DMS53 treated with DMSO at 0.1 percent for 48 hours (cell line): ENCODE results near the gene MOSMO.
"Not testable (repeated sequence)": the region's sequence is repeated elsewhere in the genome, so short reads cannot be mapped to it uniquely, and the experiment has no call there.

Experiments
- DNase-seq: peaks from one replicate; lab custom pipeline; 2025; ENCODE audit not compliant: unreplicated experiment; lab: John Stamatoyannopoulos, UW

The MOSMO gene

GRCh38 chr16:22043882-22044281, 36.0 kb downstream of the MOSMO start:
- DNase-seq, result not testable (repeated sequence)

GRCh38 chr16:22045888-22046287, 38.0 kb downstream of the MOSMO start:
- DNase-seq, result not testable (repeated sequence)

GRCh38 chr16:22050963-22051362, 43.1 kb downstream of the MOSMO start:
- no peak for DNase-seq

- DNase-seq, result no peak
Observed at GRCh38 chr16:22052980-22053379, 45.1 kb downstream of the MOSMO start.

- no peak for DNase-seq
Observed at GRCh38 chr16:22053921-22054341, 46.0 kb downstream of the MOSMO start.

- no peak for DNase-seq
Observed at GRCh38 chr16:22054847-22055590, 47.1 kb downstream of the MOSMO start.

DNA sequence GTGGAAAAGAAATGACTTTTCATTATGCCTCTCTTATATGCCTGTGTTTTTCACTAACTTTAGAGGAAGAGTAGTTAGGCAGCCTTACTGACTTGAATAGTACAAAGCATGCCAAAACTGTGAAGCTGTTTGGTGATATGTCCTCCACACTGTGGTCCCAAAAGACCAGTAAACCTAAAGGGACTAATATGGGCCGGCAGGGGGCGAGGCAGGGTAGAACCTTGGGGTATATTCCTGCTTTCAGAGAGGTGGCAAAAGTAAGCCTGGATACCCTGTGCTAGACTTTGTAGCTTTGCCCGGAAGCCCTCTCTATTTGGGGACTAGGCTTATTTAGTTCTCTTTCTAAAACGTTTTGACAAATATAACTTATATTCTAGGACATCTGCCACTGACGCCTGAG, 48.0 kb downstream of the MOSMO start:
- DNase-seq, result no peak

GRCh38 chr16:22063888-22064467, 56.1 kb downstream of the MOSMO start:
- DNase-seq, result no peak

- DNase-seq, result no peak
Observed at GRCh38 chr16:22065252-22065651, 57.3 kb downstream of the MOSMO start.

- DNase-seq, result no peak
Observed at GRCh38 chr16:22070361-22071330, 62.7 kb downstream of the MOSMO start.

DNA sequence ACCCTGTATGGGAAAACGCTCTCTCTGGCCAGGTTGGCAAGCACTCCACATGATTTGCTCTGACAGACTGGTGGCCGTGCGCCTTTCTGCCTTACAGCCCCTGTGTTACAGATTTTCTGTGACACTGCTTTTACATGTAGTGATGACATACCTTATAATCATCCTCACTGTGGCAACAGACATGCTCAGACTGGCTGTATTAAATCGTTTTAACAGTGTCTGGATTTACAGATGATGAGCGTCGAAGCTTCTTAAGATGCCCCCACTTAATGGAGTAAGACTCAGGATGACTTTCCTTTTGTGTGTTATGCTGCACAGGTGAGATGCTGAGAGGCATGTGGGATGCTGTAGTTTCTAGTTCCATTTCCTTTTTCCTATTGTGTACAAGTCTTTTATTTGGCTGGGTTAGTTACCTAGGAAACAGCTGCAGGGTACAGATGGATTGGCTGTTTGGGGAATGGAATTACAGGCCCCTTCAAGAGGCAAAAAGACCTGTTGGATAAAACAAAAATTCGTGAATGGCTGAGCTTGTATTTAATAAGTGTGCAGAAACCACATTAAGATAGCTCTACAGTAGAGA, 63.5 kb downstream of the MOSMO start:
- DNase-seq, result no peak

- DNase-seq, result no peak
Observed at GRCh38 chr16:22073350-22073749, 65.4 kb downstream of the MOSMO start.

- no peak for DNase-seq
Observed at GRCh38 chr16:22075043-22075757, 67.3 kb downstream of the MOSMO start.

GRCh38 chr16:22075776-22076175, 67.9 kb downstream of the MOSMO start:
- DNase-seq, result no peak

- DNase-seq, result peak; percentile 34
Observed at GRCh38 chr16:22077700-22078313, 69.9 kb downstream of the MOSMO start.

- DNase-seq, result no peak
Observed at GRCh38 chr16:22078656-22079055, 70.7 kb downstream of the MOSMO start.

GRCh38 chr16:22081050-22081449, 73.1 kb downstream of the MOSMO start:
- no peak for DNase-seq

DNA sequence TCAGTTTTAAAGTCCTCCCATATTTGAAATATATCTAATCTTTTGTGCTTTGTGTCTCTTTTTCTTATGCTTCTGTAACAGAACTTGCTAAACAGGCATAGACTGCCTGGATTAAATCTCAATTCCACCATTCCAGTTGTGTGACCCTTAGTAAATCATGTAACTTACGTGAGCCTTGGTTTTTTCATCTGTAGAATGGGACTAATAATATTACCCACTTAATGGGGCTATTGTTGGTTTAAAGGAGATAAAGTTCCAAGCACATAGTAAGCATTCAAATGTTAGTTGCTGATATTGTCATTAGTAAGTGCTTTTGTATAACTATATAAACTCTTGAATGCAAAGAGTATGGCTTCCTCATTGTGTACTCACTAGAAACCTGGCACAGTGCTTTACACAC, 78.5 kb downstream of the MOSMO start:
- no peak for DNase-seq

GRCh38 chr16:22088642-22089041, 80.7 kb downstream of the MOSMO start:
- DNase-seq, result no peak

DNA sequence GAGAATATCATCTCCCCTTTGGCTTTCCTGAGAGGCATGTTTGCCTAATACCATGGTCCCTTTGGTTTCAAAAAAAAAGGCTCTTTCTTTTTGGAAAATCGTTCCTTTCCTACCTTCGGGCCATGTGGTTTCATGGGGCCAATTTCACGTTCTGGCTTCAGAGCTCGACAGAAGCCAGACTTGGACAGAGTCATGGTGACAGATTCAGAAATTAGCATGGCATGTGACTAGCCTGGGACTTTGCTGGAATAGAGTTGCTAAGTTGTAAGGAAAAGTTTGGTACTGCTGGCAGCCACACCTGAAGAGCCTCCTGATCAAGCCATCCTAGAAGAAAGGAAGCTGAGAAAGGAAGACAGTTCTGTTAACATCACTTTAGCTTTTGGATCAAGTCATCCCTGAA, 82.0 kb downstream of the MOSMO start:
- DNase-seq, result no peak
